ENCODE measurements around the gene SKI.
A peak's percentile ranks its signal among the peaks of the same experiment; 100 is the strongest.

SKI gene

GRCh38 chr1:2229911-2230731, 2.0 kb downstream of the SKI start:
- DNase-seq (ENCODE audit: low read depth) = no peak

DNA sequence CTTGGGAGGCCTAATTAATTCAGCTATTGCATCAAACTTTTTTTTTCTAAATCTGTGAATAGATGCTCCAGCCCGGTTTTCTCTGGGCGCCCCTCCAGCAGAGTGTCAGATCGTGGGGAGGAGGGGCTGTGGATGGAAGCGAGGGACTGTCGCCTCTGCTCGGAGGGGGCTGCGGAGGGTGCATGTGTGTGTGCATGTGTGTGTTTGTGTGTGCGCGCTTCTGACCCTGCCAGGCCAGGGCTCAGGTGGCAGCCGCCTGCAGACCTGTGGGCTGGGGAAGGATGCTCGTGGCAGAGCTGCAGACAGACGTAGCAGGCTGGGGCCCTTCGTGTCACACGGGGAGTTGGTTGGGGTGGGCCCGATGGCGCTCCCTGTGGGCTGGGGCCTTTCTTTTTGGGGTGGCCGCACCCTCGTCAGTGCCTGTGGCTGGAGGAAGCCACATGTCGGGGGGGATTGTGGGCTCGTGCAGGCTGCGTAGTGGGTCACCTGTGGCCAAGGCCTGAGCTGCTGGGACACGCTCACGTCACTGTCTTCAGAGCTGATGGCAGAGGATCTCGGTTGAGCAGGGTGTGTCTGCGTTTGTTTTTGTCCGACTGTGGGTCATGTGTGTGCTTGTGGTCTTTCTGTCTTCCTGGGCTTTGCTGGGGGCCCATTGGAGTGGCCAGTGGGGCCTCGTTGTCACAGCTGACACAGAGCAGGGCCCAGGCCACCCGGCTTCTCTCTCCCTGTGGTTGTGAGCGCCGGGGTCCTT, 2.8 kb downstream of the SKI start:
- no peak for DNase-seq (ENCODE audit: low read depth)

GRCh38 chr1:2231532-2232254, 3.6 kb downstream of the SKI start:
- peak; percentile 54 for DNase-seq (ENCODE audit: low read depth)

DNA sequence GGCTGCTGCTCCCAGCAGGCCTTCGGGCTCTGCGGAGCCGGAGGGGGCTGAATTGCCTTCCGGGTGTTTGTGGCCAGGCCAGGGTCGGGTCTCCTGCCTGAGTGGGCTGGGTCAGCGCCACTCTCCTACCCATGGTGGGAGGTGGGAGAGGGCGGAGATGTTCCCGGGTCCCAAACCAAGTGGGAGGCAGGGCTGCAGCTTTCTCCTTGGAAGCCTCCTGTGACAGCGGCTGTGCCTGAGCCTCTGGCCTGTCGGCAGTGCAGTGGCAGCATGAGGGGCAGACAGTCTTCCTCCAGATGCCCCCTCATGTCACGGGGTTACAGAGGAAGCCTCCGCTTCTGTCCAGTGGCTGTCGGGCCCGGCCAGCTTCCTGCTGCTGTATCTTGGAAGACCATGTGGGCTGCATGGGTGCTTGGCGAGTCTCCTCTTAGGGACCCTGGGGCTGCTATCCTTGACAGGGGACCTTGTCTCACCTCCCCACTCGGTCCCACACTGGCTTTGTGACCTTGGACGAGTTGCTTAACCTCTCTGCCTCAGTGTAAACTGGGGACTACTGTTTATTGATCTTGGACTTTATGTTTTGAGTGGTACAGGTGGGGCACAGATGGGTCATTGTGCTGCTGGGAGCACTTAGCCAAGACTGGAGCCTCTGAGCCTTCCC, 4.3 kb downstream of the SKI start:
- DNase-seq (ENCODE audit: low read depth) = no peak

GRCh38 chr1:2232916-2233438, 4.9 kb downstream of the SKI start:
- no peak for DNase-seq (ENCODE audit: low read depth)

- no peak for DNase-seq (ENCODE audit: low read depth)
Measured at GRCh38 chr1:2233468-2233867, 5.3 kb downstream of the SKI start.

DNA sequence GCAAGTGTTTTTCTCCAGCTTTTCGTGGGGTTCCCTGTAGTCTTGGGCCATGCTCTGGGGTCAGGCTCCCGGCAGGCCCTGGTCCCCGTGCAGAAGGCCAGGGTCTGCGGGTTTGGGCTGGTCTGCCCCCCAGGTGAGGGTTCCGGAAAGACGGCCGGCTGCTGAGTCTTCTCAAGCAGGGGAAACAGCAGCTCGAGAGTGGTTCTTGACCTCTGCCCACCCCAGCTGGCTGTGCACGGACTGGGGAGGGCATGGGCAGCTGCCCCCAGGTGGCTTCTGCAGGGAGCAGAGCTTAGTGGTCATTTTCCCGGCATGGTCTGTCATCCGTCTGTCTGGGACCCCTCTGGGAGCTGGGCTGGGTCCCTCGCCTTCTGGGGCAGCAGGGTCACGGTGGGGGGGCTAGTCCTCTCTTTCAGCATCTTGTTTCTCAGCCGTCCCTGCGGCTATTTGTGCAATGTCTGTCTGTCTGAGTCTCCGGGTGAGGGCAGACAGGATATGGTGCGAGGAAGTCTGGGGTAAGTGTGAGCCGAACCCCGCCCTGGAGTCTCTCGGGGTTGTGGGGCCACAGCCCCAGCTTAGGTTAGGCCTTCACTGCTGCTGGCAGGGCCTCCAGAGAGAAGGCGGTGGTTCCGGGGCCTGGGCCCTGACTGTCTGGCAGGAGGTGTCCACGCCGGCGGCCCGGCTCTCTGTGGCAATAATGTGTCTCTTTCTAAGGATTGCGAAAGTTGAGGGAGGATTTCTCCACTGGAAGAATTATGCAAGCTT, 6.1 kb downstream of the SKI start:
- DNase-seq (ENCODE audit: low read depth) = peak; percentile 44

- no peak for DNase-seq (ENCODE audit: low read depth)
Measured at GRCh38 chr1:2234762-2235113, 6.6 kb downstream of the SKI start.

DNA sequence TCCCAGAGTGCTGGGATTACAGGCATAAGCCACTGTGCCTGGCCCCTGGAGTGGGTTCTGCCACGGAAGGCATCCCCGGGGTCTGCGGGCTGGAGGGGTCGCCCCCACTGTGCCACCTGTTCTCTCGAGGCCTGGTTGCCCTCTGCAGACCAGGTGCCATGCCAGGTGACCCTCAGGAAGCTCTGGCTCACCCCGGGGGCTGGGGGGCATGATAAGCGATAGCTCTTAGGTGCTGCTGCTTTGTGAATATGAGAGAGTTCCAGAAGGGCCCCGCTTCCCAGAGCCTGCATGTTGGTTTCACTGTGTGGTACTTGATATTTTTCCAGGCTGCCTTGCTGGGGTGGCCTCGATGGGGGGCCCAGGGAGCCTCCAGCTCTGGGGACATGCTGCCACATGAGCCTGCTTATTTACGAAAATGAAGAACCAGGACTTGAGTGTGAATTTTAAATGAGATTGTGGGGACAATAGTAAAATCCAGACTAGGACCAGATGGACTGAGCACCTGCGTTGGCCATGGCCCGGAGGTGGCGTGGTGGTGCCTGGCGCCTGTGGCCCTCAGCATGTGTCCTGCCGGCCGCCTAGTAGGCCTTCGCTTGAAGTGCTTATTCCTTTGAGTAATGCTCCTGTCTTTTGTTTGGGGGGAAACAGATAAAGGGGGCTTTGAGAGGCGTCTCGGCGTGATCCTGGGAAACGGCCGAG, 7.3 kb downstream of the SKI start:
- DNase-seq (ENCODE audit: low read depth) = no peak

GRCh38 chr1:2236695-2237677, 8.9 kb downstream of the SKI start:
- no peak for DNase-seq (ENCODE audit: low read depth)

- no peak for DNase-seq (ENCODE audit: low read depth)
Measured at GRCh38 chr1:2237773-2238172, 9.7 kb downstream of the SKI start.

DNA sequence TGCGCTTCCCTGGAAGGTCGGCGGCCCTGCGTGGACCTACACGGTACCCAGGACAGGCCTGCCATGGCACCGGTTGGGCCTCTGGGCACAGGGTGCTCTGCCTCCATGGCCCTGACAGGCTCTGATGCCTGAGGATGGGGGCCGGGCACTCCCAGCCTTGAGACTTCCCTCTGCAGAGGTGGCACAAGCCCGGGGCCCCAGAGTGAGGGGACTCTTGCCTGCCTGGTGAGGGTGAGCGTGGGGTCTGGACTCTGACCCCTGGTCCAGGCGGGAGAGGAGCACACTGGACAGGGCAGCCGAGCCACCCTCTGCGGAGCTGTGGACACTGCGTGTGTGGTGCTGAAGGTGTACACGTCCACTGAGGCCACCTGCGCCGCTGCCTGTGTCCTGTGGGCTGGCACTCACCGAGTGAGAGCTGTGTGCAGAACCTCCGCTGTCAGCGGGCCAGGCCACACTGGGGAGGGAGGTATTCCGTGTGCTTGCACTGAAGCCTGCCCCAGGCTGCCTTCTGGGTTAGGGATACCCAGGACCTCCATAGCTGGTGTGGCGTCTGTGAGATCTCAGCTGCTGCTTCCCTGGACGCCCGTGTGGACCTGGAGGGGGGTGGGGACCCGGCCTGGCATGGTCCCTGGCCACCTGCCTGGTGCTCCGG, 10.4 kb downstream of the SKI start:
- DNase-seq (ENCODE audit: low read depth) = no peak

DNA sequence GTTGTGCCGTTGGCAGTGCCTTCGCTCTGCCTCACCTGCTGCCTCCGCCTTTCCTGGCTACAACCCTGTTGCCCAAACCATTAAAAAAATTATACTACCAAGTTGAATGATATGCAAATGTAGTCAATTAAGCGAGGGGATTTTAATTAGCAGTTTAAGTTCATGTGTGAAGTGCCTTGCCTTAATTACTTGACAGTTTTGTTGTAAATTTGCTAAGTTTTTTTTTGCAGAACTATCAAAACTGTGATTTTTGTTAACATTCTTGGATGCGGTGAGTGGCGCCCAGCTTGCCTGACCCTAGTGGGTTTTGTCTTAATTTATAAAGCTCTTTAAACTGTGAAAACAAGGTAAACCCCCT, 10.9 kb downstream of the SKI start:
- no peak for DNase-seq (ENCODE audit: low read depth)

GRCh38 chr1:2239384-2239985, 11.4 kb downstream of the SKI start:
- no peak for DNase-seq (ENCODE audit: low read depth)

GRCh38 chr1:2240270-2241156, 12.4 kb downstream of the SKI start:
- no peak for DNase-seq (ENCODE audit: low read depth)

DNA sequence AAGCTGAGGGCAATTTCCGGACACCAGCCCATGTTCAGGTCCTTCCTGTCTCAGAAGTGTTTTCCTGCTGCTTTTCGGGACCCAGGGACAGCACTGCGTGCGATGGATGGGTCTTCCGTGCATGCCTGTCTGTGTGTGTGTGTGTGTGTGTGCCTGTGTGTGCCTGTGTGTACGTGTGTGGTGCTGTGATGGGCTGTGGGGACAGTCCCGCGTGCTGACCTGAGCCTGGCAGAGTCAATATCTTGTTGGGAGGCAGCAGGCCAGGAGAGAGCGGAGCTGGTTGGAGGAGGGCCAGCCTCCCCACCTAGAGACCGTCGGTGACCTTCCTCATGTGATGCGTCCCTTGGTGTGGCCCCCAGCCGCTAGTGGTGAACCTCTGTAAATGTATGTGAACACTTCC, 13.7 kb downstream of the SKI start:
- DNase-seq (ENCODE audit: low read depth) = no peak
